Ascending aorta (tissue), 2 donors: Measurements from ENCODE around the gene PRICKLE2. TPM values are rescaled to one million over a fixed set of nuclear protein-coding genes. Genes with fewer than 3 reads are reported as not detected.
A peak's percentile ranks its signal among the peaks of the same experiment; 100 is the strongest.

ENCODE experiments used
- DNase-seq, 2 donors: peaks; one replicate each; pipeline ENCODE4 v3.0.0-alpha.2; 2019; ENCODE audit warnings: low spot score in 2 of 2
- H3K27ac ChIP-seq, 2 donors: fragments of 200-600 bp; sonication (generic); one replicate each; pipeline ENCODE4 v1.5.1; 2016 to 2017; ENCODE audit warnings: mild to moderate bottlenecking in 1 of 2
- H3K27me3 ChIP-seq: fragments of 200-600 bp; sonication (generic); one replicate; pipeline ENCODE4 v1.5.1; 2017
- H3K36me3 ChIP-seq, 2 donors: fragments of 200-600 bp; sonication (generic); one replicate each; pipeline ENCODE4 v1.5.1; 2016
- H3K4me1 ChIP-seq, 2 donors: fragments of 200-600 bp; sonication (generic); one replicate each; pipeline ENCODE4 v1.5.1; 2016 to 2017; ENCODE audit warnings: mild to moderate bottlenecking in 1 of 2
- H3K4me3 ChIP-seq, 2 donors: fragments of 200-600 bp; sonication (generic); one replicate each; pipeline ENCODE4 v1.5.1; 2016 to 2017; ENCODE audit warnings: mild to moderate bottlenecking in 1 of 2
- H3K9me3 ChIP-seq, 2 donors: fragments of 200-600 bp; sonication (generic); one replicate each; pipeline ENCODE4 v1.5.1; 2016
- intact Hi-C: fragments of 100-400 bp; cut with DNase I; formaldehyde crosslinking; loops from one replicate; pipeline ENCODE4 v1.15.1; 2023
- total RNA-seq: library from RNA; depleted of rRNA; stranded (reverse); fragments of >200 nt; gene quantifications from one replicate; pipeline ENCODE4 v1.1.0, GENCODE V29; 2016
- TF ChIP-seq, protein P1 (sequence below), 3 experiments: fragments of 200-600 bp in 2 of 3; fragments of 450-650 bp in 1 of 3; sonication (generic) in 2 of 3; IDR thresholded peaks; one replicate each; pipeline ENCODE4 v1.5.1; 2016 to 2019; ENCODE audit warnings: antibody characterized with exemption in 3 of 3, mild to moderate bottlenecking in 1 of 3, moderate library complexity in 1 of 3

The PRICKLE2 gene
- total RNA-seq, 1 donor from 2014 or later = 24.7 TPM

DNA sequence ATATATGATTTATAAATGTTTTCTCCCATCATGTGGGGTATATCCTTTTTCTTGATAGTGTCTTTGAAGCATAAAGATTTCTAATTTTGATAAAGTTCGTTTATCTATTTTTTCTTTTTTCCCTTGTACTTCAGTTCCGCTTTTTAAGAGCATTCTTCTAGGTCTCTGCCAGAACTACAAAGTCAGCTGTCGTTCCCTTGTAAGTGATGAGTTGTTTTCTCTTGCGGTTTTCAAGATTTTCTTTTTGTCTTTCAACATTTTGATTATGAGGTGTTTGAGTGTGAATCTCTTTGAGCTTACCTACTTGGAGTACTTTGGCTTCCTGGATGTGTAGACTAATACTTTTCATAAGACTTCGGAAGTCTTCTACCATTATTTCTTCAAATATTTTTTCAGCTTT is 9.3 kb upstream of the PRICKLE2 start:
- Histone ChIP-seq H3K27ac (no peak overlapping the region), H3K36me3 (peaks cover 0 to 17% of the 10 kb centered on the region in 2 donors), H3K27me3 (no peaks in the 10 kb centered on the region), H3K4me1 (peaks cover 3 to 9% of the 10 kb centered on the region in 2 donors), H3K9me3 (peaks cover 0 to 3% of the 10 kb centered on the region in 2 donors), H3K4me3 (no peak overlapping the region)
- intact Hi-C loops = no loop called here
- TF ChIP-seq, protein P1, sequence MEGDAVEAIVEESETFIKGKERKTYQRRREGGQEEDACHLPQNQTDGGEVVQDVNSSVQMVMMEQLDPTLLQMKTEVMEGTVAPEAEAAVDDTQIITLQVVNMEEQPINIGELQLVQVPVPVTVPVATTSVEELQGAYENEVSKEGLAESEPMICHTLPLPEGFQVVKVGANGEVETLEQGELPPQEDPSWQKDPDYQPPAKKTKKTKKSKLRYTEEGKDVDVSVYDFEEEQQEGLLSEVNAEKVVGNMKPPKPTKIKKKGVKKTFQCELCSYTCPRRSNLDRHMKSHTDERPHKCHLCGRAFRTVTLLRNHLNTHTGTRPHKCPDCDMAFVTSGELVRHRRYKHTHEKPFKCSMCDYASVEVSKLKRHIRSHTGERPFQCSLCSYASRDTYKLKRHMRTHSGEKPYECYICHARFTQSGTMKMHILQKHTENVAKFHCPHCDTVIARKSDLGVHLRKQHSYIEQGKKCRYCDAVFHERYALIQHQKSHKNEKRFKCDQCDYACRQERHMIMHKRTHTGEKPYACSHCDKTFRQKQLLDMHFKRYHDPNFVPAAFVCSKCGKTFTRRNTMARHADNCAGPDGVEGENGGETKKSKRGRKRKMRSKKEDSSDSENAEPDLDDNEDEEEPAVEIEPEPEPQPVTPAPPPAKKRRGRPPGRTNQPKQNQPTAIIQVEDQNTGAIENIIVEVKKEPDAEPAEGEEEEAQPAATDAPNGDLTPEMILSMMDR (IDR thresholded peaks at IDR 0.05) = no peak
- no peak for DNase-seq

DNA sequence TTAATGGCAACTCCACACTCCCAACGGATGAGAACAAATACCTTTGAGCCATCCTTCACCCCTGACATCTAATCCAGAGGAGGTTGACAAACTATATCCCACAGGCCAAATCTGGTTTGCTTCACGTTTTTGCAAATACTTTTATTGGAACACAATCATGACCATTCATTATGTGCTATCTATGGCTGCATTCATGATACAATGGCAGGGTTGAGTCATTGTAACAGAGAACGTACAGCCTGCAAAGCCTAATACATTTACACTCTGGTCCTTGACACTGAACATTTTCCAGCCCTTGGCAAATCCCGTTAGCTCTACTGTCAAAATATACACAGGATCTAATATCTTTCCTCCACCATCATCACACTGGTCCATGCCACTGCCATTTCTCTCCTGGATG is 7.6 kb upstream of the PRICKLE2 start:
- Histone ChIP-seq H3K27me3 (no peaks in the 10 kb centered on the region), H3K36me3 (peaks cover 0 to 17% of the 10 kb centered on the region in 2 donors), H3K27ac (no peak overlapping the region), H3K4me1 (no peaks in the 10 kb centered on the region), H3K9me3 (peaks cover 0 to 3% of the 10 kb centered on the region in 2 donors), H3K4me3 (no peak overlapping the region)
- TF ChIP-seq, protein P1 (IDR thresholded peaks at IDR 0.05) = no peak
- DNase-seq = no peak
- intact Hi-C loops = no loop called here

DNA sequence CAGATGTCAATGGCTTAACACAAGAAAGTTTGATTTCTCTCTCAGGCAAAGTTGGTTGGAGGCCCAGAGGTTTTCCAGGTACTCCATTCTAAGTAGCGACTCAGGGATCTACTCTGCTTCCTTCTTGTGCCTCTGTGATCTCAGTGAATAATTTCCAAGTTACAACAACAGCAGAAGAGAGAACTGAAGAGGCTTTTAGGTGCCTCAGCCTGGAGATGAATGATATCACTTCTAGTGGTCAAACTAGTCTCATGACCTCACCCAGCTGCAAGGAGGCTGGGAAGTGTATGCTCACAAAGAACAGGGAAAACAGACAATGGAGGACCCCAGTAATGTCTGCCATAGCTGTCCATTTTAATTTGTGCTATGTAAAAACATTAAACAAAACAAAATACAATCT is 4.6 kb upstream of the PRICKLE2 start:
- H3K27me3 ChIP-seq = no peaks in the 10 kb centered on the region
- no peak overlapping the region for H3K4me3 ChIP-seq
- peaks cover 0 to 7% of the 10 kb centered on the region in 2 donors for H3K4me1 ChIP-seq
- intact Hi-C loops = no loop called here
- TF ChIP-seq, protein P1 (IDR thresholded peaks at IDR 0.05) = no peak
- no peaks in the 10 kb centered on the region for H3K9me3 ChIP-seq
- H3K27ac ChIP-seq = no peak overlapping the region
- no peak for DNase-seq
- H3K36me3 ChIP-seq = peaks cover 0 to 3% of the 10 kb centered on the region in 2 donors

DNA sequence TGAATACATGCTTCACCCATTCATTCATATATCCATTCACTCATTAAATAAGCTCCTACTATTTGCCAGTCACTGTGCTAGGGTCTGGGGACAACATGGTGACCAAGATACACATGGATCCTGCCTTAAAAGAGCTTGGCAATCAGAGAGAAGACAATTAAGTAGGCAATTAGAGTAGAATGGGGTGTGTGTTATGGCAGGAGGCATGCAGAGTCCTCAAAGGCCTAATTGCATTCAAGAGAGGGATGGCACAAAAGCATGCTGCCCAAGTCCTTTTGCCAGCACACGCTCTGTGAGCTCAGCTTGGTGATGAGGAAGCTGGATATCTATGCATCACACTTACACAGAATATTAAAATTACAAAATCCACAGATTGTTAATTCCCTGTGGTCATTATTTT is 2.8 kb upstream of the PRICKLE2 start:
- TF ChIP-seq, protein P1 (IDR thresholded peaks at IDR 0.05) = no peak
- intact Hi-C loops = no loop called here
- Histone ChIP-seq H3K4me1 (peaks cover 0 to 15% of the 10 kb centered on the region in 2 donors), H3K4me3 (no peak overlapping the region), H3K27me3 (no peaks in the 10 kb centered on the region), H3K36me3 (no peaks in the 10 kb centered on the region), H3K27ac (no peak overlapping the region), H3K9me3 (no peaks in the 10 kb centered on the region)
- no peak for DNase-seq

DNA sequence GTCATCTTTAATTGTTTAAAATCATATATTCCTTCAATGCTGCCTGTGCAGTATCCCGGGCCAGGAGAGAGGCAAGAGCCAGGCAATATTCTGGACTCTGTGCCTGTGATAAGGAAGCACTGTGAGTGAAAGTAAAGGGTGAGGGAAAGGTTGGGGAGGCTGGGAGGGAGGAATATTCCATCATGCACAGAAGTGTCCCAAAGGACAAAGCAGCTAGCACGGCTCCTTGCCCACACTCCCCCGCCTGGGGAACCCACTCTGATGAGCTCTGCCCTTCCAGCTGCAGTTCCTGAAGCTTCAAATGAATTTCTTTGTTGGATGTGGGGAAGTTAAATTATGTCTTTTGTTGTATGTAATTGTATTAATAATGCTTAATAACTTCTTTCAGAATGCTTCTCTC is 1.5 kb upstream of the PRICKLE2 start:
- H3K36me3 ChIP-seq = no peaks in the 10 kb centered on the region
- TF ChIP-seq, protein P1 (IDR thresholded peaks at IDR 0.05) = no peak
- H3K4me3 ChIP-seq = no peak overlapping the region
- peaks cover 0 to 28% of the 10 kb centered on the region in 2 donors for H3K4me1 ChIP-seq
- H3K9me3 ChIP-seq = no peaks in the 10 kb centered on the region
- H3K27me3 ChIP-seq = no peaks in the 10 kb centered on the region
- intact Hi-C loops = no loop called here
- peak overlapping the region in 1 of 2 donors; percentile 18 for H3K27ac ChIP-seq
- no peak for DNase-seq
